ENCODE measurements around the gene CAPN15. TPM values are rescaled to one million over a fixed set of nuclear protein-coding genes. Genes with fewer than 3 reads are reported as not detected.

Gene CAPN15
- polyA plus RNA-seq, 1 of the 3 experiments (the other 2 are of a cell fraction), result 22.9 TPM

- peaks cover 24% of the 10 kb centered on the region for H4K20me1 ChIP-seq (ENCODE audit: insufficient read depth)
- peaks cover 0 to 14% of the 10 kb centered on the region in 2 experiments for H3K36me3 ChIP-seq (replicated peaks in 1 of 2; ENCODE audit: control insufficient read depth in 1 of 2, insufficient read depth in 2 of 2, low read length in 1 of 2)
- H3K9me3 ChIP-seq, result no peaks in the 10 kb centered on the region
- ChIA-PET POLR2A (no interaction called here), CTCF (no interaction called here)
- peaks cover 26% of the 10 kb centered on the region for H3F3A ChIP-seq (replicated peaks; ENCODE audit: insufficient read depth)
- peak; percentile 29; the same call in 1 of the 2 replicates for TF ChIP-seq POLR2AphosphoS5 (IDR thresholded peaks at IDR 0.05; ENCODE audit: low read depth, low read length)
- TF ChIP-seq NRF1 (IDR thresholded peaks at IDR 0.05; ENCODE audit: low read depth, low read length), result no peak
- no peak for TF ChIP-seq NFIC (IDR thresholded peaks at IDR 0.05; ENCODE audit: borderline replicate concordance)
- no peak for TF ChIP-seq PBX3 (IDR thresholded peaks at IDR 0.05)
- TF ChIP-seq TAF1 (IDR thresholded peaks at IDR 0.05; ENCODE audit: borderline replicate concordance, low read depth, low read length), result no peak
- TF ChIP-seq TEAD4 (IDR thresholded peaks at IDR 0.05; ENCODE audit: borderline replicate concordance, insufficient read depth), result no peak
- no peak for TF ChIP-seq MEF2A (IDR thresholded peaks at IDR 0.05; ENCODE audit: borderline replicate concordance, low read depth)
- TF ChIP-seq CHD2 (IDR thresholded peaks at IDR 0.05; ENCODE audit: low read length, partially characterized antibody), result no peak
- H3K4me2 ChIP-seq, result peak overlapping the region; percentile 89; the same call in 1 of the 2 replicates
- H3K79me2 ChIP-seq (ENCODE audit: insufficient read depth), result peaks cover 33% of the 10 kb centered on the region
- H3K4me3 ChIP-seq (ENCODE audit: low read depth in 2 of 2, low read length in 1 of 2), result no peak overlapping the region
- 93% methylated on average over 15 of the region's 24 CpGs for WGBS (ENCODE audit: low lambda C conversion rate)
- no peak overlapping the region for H2AFZ ChIP-seq (ENCODE audit: low read depth)
- H3K27ac ChIP-seq (ENCODE audit: low read depth in 2 of 2, low read length in 1 of 2), result peak overlapping the region in 1 of 2 experiments; percentile 72; a peak in 2 of 4 replicates
- peaks cover 11 to 24% of the 10 kb centered on the region in 2 experiments; a peak in 3 of 4 replicates for H3K4me1 ChIP-seq (ENCODE audit: control insufficient read depth in 1 of 2, insufficient read depth in 2 of 2, low read depth in 1 of 2, low read length in 1 of 2)
- DNase-seq, result no peak
- no peak overlapping the region; the same call in 1 of the 2 replicates for H3K9ac ChIP-seq
- H3K27me3 ChIP-seq (ENCODE audit: insufficient read depth), result no peaks in the 10 kb centered on the region
- H3K9me2 ChIP-seq, result no peaks in the 10 kb centered on the region
Observed at GRCh38 chr16:524274-525040, 3.1 kb upstream of the CAPN15 start.

- Histone ChIP-seq H2AFZ (ENCODE audit: low read depth) (no peak overlapping the region), H3K27me3 (ENCODE audit: insufficient read depth) (no peaks in the 10 kb centered on the region), H3K9me2 (no peaks in the 10 kb centered on the region), H3K9me3 (no peaks in the 10 kb centered on the region), H3K4me2 (peak overlapping the region; percentile 89), H3F3A (replicated peaks; ENCODE audit: insufficient read depth) (peaks cover 26% of the 10 kb centered on the region), H3K27ac (ENCODE audit: low read depth in 2 of 2, low read length in 1 of 2) (peak overlapping the region; percentile 72 to 92), H3K36me3 (replicated peaks in 1 of 2; ENCODE audit: control insufficient read depth in 1 of 2, insufficient read depth in 2 of 2, low read length in 1 of 2) (peaks cover 0 to 12% of the 10 kb centered on the region in 2 experiments), H3K4me3 (ENCODE audit: low read depth in 2 of 2, low read length in 1 of 2) (no peak overlapping the region), H4K20me1 (ENCODE audit: insufficient read depth) (peaks cover 30% of the 10 kb centered on the region), H3K9ac (no peak overlapping the region; the same call in 1 of the 2 replicates), H3K4me1 (ENCODE audit: control insufficient read depth in 1 of 2, insufficient read depth in 2 of 2, low read depth in 1 of 2, low read length in 1 of 2) (peaks cover 11 to 25% of the 10 kb centered on the region in 2 experiments; a peak in 3 of 4 replicates), H3K79me2 (ENCODE audit: insufficient read depth) (peaks cover 40% of the 10 kb centered on the region)
- POLR2A ChIA-PET, result interaction anchor here (1.6 kb wide), 1 partner anchor 41 kb away, joined by 6 read pairs; no protein-coding TSS in a partner anchor
- no peak for DNase-seq
- CTCF ChIA-PET, result interaction anchor here (1.3 kb wide), 1 partner anchor 12 kb away, joined by 4 read pairs; no protein-coding TSS in a partner anchor
- WGBS (ENCODE audit: low lambda C conversion rate), result 98% methylated on average over 6 of the region's 8 CpGs
- no peak for TF ChIP-seq USF2 (IDR thresholded peaks at IDR 0.05; ENCODE audit: borderline replicate concordance, low read depth, low read length)
- TF ChIP-seq ELF1 (IDR thresholded peaks at IDR 0.05), result no peak
- TF ChIP-seq USF1 (IDR thresholded peaks at IDR 0.05; ENCODE audit: borderline replicate concordance, low read depth), result no peak
- TF ChIP-seq CHD2 (IDR thresholded peaks at IDR 0.05; ENCODE audit: low read length, partially characterized antibody), result no peak
- no peak for TF ChIP-seq REST (IDR thresholded peaks at IDR 0.05; ENCODE audit: low read depth, low read length)
- no peak for TF ChIP-seq NRF1 (IDR thresholded peaks at IDR 0.05; ENCODE audit: low read depth, low read length)
- no peak for TF ChIP-seq EZH2phosphoT487 (IDR thresholded peaks at IDR 0.05; ENCODE audit: borderline replicate concordance, low read depth)
- TF ChIP-seq SMC3 (IDR thresholded peaks at IDR 0.05; ENCODE audit: low read depth, low read length), result no peak
- no peak for TF ChIP-seq NFIC (IDR thresholded peaks at IDR 0.05; ENCODE audit: borderline replicate concordance)
- no peak for TF ChIP-seq MEF2A (IDR thresholded peaks at IDR 0.05; ENCODE audit: borderline replicate concordance, low read depth)
- TF ChIP-seq RXRA (IDR thresholded peaks at IDR 0.05; ENCODE audit: borderline replicate concordance, low read depth), result no peak
- no peak for TF ChIP-seq RCOR1 (IDR thresholded peaks at IDR 0.05; ENCODE audit: low read length)
- TF ChIP-seq FOXM1 (IDR thresholded peaks at IDR 0.05; ENCODE audit: low read depth), result no peak
- no peak for TF ChIP-seq GATA2 (CRISPR knock-in tag; IDR thresholded peaks at IDR 0.05)
- no peak for TF ChIP-seq RAD21 (IDR thresholded peaks at IDR 0.05; ENCODE audit: low read length)
- no peak for TF ChIP-seq FOSL2 (IDR thresholded peaks at IDR 0.05; ENCODE audit: borderline replicate concordance, low read depth)
Observed at GRCh38 chr16:525123-525519, 2.4 kb upstream of the CAPN15 start.

Measured in SK-N-SH (cell line).